CD4-positive, alpha-beta T cell treated with Interleukin-6 for 4 hours (primary cell): Measurements from ENCODE around the gene ZNF74.

Experiments
- DNase-seq: peaks from one replicate; pipeline ENCODE4 v3.0.0-alpha.2; 2020; ENCODE audit warnings: mixed read lengths

ZNF74 gene

GRCh38 chr22:20434264-20434751 is 40.4 kb downstream of the ZNF74 start:
- no peak for DNase-seq

- no peak for DNase-seq
Observed at GRCh38 chr22:20434773-20435172, 40.8 kb downstream of the ZNF74 start.

GRCh38 chr22:20435436-20436306 is 41.7 kb downstream of the ZNF74 start:
- DNase-seq = no peak

GRCh38 chr22:20436307-20436767 is 42.4 kb downstream of the ZNF74 start:
- peak; percentile 16 for DNase-seq

GRCh38 chr22:20436768-20437612 is 43.0 kb downstream of the ZNF74 start:
- DNase-seq = peak; percentile 28

- DNase-seq = no peak
Observed at GRCh38 chr22:20437613-20438426, 43.9 kb downstream of the ZNF74 start, which contains the start of gene SCARF2. Gene SCARF2, minus strand, starts transcription at chr22:20437825. Its CDS starts 71 bp downstream, at chr22:20437754.

GRCh38 chr22:20438427-20438677 is 44.4 kb downstream of the ZNF74 start:
- no peak for DNase-seq

- no peak for DNase-seq
Observed at GRCh38 chr22:20438678-20439492, 44.9 kb downstream of the ZNF74 start.

- no peak for DNase-seq
Observed at GRCh38 chr22:20439556-20439927, 45.6 kb downstream of the ZNF74 start.

GRCh38 chr22:20439928-20440575 is 46.1 kb downstream of the ZNF74 start:
- no peak for DNase-seq

- DNase-seq = peak; percentile 1
Observed at GRCh38 chr22:20440637-20441591, 47.0 kb downstream of the ZNF74 start.

GRCh38 chr22:20441631-20442484 is 47.9 kb downstream of the ZNF74 start:
- no peak for DNase-seq

- DNase-seq = no peak
Observed at GRCh38 chr22:20442485-20443284, 48.7 kb downstream of the ZNF74 start.

- DNase-seq = no peak
Observed at GRCh38 chr22:20444325-20444724, 50.4 kb downstream of the ZNF74 start.

- no peak for DNase-seq
Observed at GRCh38 chr22:20446383-20446970, 52.5 kb downstream of the ZNF74 start.

GRCh38 chr22:20448630-20449029 is 54.7 kb downstream of the ZNF74 start:
- no peak for DNase-seq

GRCh38 chr22:20449819-20450550 is 56.0 kb downstream of the ZNF74 start:
- DNase-seq = no peak
